ENCODE measurements around the gene ZFYVE28.

ZFYVE28 gene

GRCh38 chr4:2413821-2414610 lies 4.4 kb downstream of the ZFYVE28 start:
- no peak for DNase-seq (ENCODE audit: extremely low spot score)
- CTCF ChIA-PET = interaction anchor here (1.5 kb wide), 1 partner anchor 12 kb away, joined by 6 read pairs; no protein-coding TSS in a partner anchor
- POLR2A ChIA-PET = interaction anchor here (1.2 kb wide), 1 partner anchor 27 kb away, joined by 3 read pairs; no protein-coding TSS in a partner anchor
- TF ChIP-seq HDGF (IDR thresholded peaks at IDR 0.05; ENCODE audit: borderline replicate concordance) (no peak), CTBP1 (IDR thresholded peaks at IDR 0.05; ENCODE audit: borderline replicate concordance) (no peak), FOXM1 (IDR thresholded peaks at IDR 0.05; ENCODE audit: borderline replicate concordance) (no peak), LEF1 (IDR thresholded peaks at IDR 0.05; ENCODE audit: borderline replicate concordance) (no peak), ZNF384 (IDR thresholded peaks at IDR 0.05) (no peak), ARNT (IDR thresholded peaks at IDR 0.05) (no peak), FOXA1 (IDR thresholded peaks at IDR 0.05) (no peak), BHLHE40 (IDR thresholded peaks at IDR 0.05; ENCODE audit: borderline replicate concordance) (no peak), FOXK2 (IDR thresholded peaks at IDR 0.05) (no peak), ELF4 (IDR thresholded peaks at IDR 0.05) (no peak), TARDBP (IDR thresholded peaks at IDR 0.05) (no peak)
- TF ChIP-seq, protein P1, sequence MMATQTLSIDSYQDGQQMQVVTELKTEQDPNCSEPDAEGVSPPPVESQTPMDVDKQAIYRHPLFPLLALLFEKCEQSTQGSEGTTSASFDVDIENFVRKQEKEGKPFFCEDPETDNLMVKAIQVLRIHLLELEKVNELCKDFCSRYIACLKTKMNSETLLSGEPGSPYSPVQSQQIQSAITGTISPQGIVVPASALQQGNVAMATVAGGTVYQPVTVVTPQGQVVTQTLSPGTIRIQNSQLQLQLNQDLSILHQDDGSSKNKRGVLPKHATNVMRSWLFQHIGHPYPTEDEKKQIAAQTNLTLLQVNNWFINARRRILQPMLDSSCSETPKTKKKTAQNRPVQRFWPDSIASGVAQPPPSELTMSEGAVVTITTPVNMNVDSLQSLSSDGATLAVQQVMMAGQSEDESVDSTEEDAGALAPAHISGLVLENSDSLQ (IDR thresholded peaks at IDR 0.05) = no peak

GRCh38 chr4:2412885-2413716 lies 5.3 kb downstream of the ZFYVE28 start:
- POLR2A ChIA-PET = interaction anchor here (1.0 kb wide), 1 partner anchor 13 kb away, joined by 3 read pairs; no protein-coding TSS in a partner anchor
- no peak for DNase-seq (ENCODE audit: extremely low spot score)
- CTCF ChIA-PET = interaction anchor here (0.8 to 1.5 kb wide), 2 partner anchors 11 to 195 kb away, joined by 3 to 6 read pairs; no protein-coding TSS in a partner anchor
- TF ChIP-seq ELF4 (IDR thresholded peaks at IDR 0.05) (no peak), SUZ12 (IDR thresholded peaks at IDR 0.05) (no peak), NFRKB (IDR thresholded peaks at IDR 0.05) (no peak), FOXM1 (IDR thresholded peaks at IDR 0.05; ENCODE audit: borderline replicate concordance) (no peak), ZNF384 (IDR thresholded peaks at IDR 0.05) (no peak), LEF1 (IDR thresholded peaks at IDR 0.05; ENCODE audit: borderline replicate concordance) (no peak), HDGF (IDR thresholded peaks at IDR 0.05; ENCODE audit: borderline replicate concordance) (no peak), TARDBP (IDR thresholded peaks at IDR 0.05) (no peak), BHLHE40 (IDR thresholded peaks at IDR 0.05; ENCODE audit: borderline replicate concordance) (no peak), FOXK2 (IDR thresholded peaks at IDR 0.05) (no peak), FOXA1 (IDR thresholded peaks at IDR 0.05) (no peak), L3MBTL2 (conservative IDR thresholded peaks at IDR 0.05) (no peak), CTBP1 (IDR thresholded peaks at IDR 0.05; ENCODE audit: borderline replicate concordance) (no peak), ARNT (IDR thresholded peaks at IDR 0.05) (no peak), SP1 (IDR thresholded peaks at IDR 0.05) (no peak)
- TF ChIP-seq, protein P1 (IDR thresholded peaks at IDR 0.05) = no peak

DNA sequence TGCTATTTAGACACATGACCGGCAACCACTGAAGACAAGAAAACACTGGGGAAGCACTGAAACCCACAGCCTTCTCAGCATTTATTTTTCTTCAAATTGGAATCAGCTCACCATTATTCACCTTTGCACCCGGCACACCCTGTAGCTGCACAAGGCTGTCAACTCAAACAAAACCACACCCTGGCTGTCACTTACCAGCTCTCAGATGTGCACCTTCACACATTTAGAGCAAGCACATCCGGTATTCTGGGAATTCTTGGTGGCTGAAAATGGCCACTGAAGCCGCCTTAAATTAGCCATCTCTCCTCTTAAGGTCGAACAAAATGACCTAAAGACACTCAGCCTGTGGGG lies 5.9 kb downstream of the ZFYVE28 start:
- ChIA-PET POLR2A (interaction anchor here (0.9 to 1.1 kb wide), 3 partner anchors 12 to 282 kb away, joined by 3 to 4 read pairs (median 3); partner anchors contain the start of gene RNF4), CTCF (no interaction called here)
- no peak for DNase-seq (ENCODE audit: extremely low spot score)
- TF ChIP-seq FOXM1 (IDR thresholded peaks at IDR 0.05; ENCODE audit: borderline replicate concordance) = no peak
- no peak for TF ChIP-seq TARDBP (IDR thresholded peaks at IDR 0.05)
- no peak for TF ChIP-seq ZNF384 (IDR thresholded peaks at IDR 0.05)
- TF ChIP-seq NFRKB (IDR thresholded peaks at IDR 0.05) = no peak
- no peak for TF ChIP-seq LEF1 (IDR thresholded peaks at IDR 0.05; ENCODE audit: borderline replicate concordance)
- TF ChIP-seq ARNT (IDR thresholded peaks at IDR 0.05) = no peak
- no peak for TF ChIP-seq SP1 (IDR thresholded peaks at IDR 0.05)
- no peak for TF ChIP-seq BHLHE40 (IDR thresholded peaks at IDR 0.05; ENCODE audit: borderline replicate concordance)

GRCh38 chr4:2411786-2412510 lies 6.5 kb downstream of the ZFYVE28 start:
- no peak for DNase-seq (ENCODE audit: extremely low spot score)
- CTCF ChIA-PET = no interaction called here
- POLR2A ChIA-PET = interaction anchor here (0.9 to 1.1 kb wide), 2 partner anchors 57 to 281 kb away, joined by 3 to 4 read pairs; partner anchors contain the start of gene RNF4
- TF ChIP-seq SUZ12 (IDR thresholded peaks at IDR 0.05) (no peak), HDGF (IDR thresholded peaks at IDR 0.05; ENCODE audit: borderline replicate concordance) (no peak), ZNF384 (IDR thresholded peaks at IDR 0.05) (no peak), FOXM1 (IDR thresholded peaks at IDR 0.05; ENCODE audit: borderline replicate concordance) (no peak), FOXK2 (IDR thresholded peaks at IDR 0.05) (no peak), BHLHE40 (IDR thresholded peaks at IDR 0.05; ENCODE audit: borderline replicate concordance) (no peak), NFRKB (IDR thresholded peaks at IDR 0.05) (no peak), ELF4 (IDR thresholded peaks at IDR 0.05) (no peak), FOXA1 (IDR thresholded peaks at IDR 0.05) (no peak)
- TF ChIP-seq, protein P1 (IDR thresholded peaks at IDR 0.05) = no peak

DNA sequence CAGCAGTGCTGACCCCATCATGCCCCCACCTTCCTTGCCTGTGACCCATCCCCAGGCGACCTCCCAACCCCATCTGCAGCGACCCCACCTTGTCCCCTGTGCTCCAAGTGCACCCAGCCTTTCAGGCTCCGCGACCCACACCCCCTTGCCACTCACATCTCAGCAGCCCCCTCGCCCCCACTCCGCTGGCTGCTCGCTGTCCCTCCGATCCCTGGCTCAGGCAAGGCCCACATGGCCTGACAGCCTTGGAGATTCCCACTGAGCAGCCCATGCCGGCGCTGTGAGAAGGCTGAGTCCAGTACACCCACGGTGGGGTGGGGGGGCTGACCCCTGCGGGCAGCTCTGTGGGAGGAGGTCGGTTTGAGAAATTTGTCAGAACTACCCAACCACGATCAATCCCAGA lies 9.1 kb downstream of the ZFYVE28 start:
- ChIA-PET POLR2A (no interaction called here), CTCF (no interaction called here)
- TF ChIP-seq ELF4 (IDR thresholded peaks at IDR 0.05) (no peak), SUZ12 (IDR thresholded peaks at IDR 0.05) (no peak), BHLHE40 (IDR thresholded peaks at IDR 0.05; ENCODE audit: borderline replicate concordance) (no peak), L3MBTL2 (conservative IDR thresholded peaks at IDR 0.05) (no peak), NFRKB (IDR thresholded peaks at IDR 0.05) (no peak), FOXA1 (IDR thresholded peaks at IDR 0.05) (no peak), HDGF (IDR thresholded peaks at IDR 0.05; ENCODE audit: borderline replicate concordance) (no peak), FOXM1 (IDR thresholded peaks at IDR 0.05; ENCODE audit: borderline replicate concordance) (no peak), SP1 (IDR thresholded peaks at IDR 0.05) (no peak), CTBP1 (IDR thresholded peaks at IDR 0.05; ENCODE audit: borderline replicate concordance) (no peak), ZNF384 (IDR thresholded peaks at IDR 0.05) (no peak), LEF1 (IDR thresholded peaks at IDR 0.05; ENCODE audit: borderline replicate concordance) (no peak), TARDBP (IDR thresholded peaks at IDR 0.05) (no peak), FOXK2 (IDR thresholded peaks at IDR 0.05) (no peak), ARNT (IDR thresholded peaks at IDR 0.05) (no peak)
- DNase-seq (ENCODE audit: extremely low spot score) = no peak

Measured in HEK293T (cell line).